ENCODE results near the gene TSPEAR. TPM values are rescaled to one million over a fixed set of nuclear protein-coding genes. Genes with fewer than 3 reads are reported as not detected.
A peak's percentile ranks its signal among the peaks of the same experiment; 100 is the strongest.

Gene TSPEAR
- total RNA-seq, 1 donor from 2014 or later: not detected

DNA sequence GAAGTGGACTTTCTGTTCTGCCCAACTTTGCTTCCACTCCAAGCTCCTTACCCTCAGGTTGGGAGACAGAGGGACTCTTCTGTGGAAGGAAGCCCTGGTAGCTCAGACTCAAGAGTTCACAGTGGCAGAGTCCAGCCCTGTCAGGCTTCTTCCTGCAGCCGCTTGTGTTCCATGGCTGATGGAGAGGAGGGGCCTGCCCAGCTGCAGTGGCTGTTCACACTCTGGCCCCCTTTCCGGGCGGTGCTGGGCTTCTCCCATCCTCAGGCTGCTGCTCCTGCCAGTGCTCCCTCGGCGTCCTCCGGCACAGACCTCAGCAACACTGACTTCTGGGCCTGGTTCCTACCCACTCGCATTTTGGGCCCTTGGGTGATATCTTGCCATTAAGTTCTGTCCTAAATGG, 175.4 kb downstream of the TSPEAR start:
- Mint-ChIP-seq H3K27me3 (no peaks in the 10 kb centered on the region), H3K36me3 (ENCODE audit: insufficient read depth) (no peaks in the 10 kb centered on the region)
- DNase-seq (ENCODE audit: low spot score, unreplicated experiment): no peak

DNA sequence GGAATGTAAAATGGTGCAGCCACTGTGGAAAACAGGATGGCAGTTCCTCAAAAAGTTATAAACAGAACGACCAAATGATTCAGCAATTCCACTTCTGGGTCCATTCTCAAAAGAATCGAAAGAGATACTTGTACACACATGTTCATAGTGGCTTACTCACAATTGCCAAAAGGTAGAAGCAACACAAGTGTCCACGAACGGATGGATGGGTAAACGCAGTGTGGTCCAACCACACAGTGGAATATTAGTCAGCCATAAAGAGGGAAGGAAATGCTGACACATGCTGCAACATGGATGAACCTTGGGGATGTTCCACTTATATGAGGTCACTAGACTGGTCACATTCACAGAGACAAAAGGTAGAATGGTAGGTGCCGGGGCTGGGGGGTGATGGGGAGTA, 176.7 kb downstream of the TSPEAR start:
- no peak for DNase-seq (ENCODE audit: low spot score, unreplicated experiment)
- H3K4me3 Mint-ChIP-seq (ENCODE audit: low read depth): no peak overlapping the region
- H3K27me3 Mint-ChIP-seq: peaks cover 4% of the 10 kb centered on the region
- H3K4me1 Mint-ChIP-seq (ENCODE audit: low read depth): no peaks in the 10 kb centered on the region
- peak overlapping the region; percentile 59 for H3K27ac Mint-ChIP-seq
- TF ChIP-seq, protein P1, sequence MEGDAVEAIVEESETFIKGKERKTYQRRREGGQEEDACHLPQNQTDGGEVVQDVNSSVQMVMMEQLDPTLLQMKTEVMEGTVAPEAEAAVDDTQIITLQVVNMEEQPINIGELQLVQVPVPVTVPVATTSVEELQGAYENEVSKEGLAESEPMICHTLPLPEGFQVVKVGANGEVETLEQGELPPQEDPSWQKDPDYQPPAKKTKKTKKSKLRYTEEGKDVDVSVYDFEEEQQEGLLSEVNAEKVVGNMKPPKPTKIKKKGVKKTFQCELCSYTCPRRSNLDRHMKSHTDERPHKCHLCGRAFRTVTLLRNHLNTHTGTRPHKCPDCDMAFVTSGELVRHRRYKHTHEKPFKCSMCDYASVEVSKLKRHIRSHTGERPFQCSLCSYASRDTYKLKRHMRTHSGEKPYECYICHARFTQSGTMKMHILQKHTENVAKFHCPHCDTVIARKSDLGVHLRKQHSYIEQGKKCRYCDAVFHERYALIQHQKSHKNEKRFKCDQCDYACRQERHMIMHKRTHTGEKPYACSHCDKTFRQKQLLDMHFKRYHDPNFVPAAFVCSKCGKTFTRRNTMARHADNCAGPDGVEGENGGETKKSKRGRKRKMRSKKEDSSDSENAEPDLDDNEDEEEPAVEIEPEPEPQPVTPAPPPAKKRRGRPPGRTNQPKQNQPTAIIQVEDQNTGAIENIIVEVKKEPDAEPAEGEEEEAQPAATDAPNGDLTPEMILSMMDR (IDR thresholded peaks at IDR 0.05; ENCODE audit: unreplicated experiment): no peak
- H3K36me3 Mint-ChIP-seq (ENCODE audit: insufficient read depth): no peaks in the 10 kb centered on the region
- no peaks in the 10 kb centered on the region for H3K9me3 Mint-ChIP-seq (ENCODE audit: low read depth)

More for the DNA sequence above, 175.4 kb downstream of the TSPEAR start:
- H3K4me3 Mint-ChIP-seq (ENCODE audit: low read depth): no peak overlapping the region
- H3K4me1 Mint-ChIP-seq (ENCODE audit: low read depth): no peaks in the 10 kb centered on the region
- TF ChIP-seq, protein P1 (IDR thresholded peaks at IDR 0.05; ENCODE audit: unreplicated experiment): no peak
- no peak overlapping the region for H3K27ac Mint-ChIP-seq
- H3K9me3 Mint-ChIP-seq (ENCODE audit: low read depth): no peaks in the 10 kb centered on the region

DNA sequence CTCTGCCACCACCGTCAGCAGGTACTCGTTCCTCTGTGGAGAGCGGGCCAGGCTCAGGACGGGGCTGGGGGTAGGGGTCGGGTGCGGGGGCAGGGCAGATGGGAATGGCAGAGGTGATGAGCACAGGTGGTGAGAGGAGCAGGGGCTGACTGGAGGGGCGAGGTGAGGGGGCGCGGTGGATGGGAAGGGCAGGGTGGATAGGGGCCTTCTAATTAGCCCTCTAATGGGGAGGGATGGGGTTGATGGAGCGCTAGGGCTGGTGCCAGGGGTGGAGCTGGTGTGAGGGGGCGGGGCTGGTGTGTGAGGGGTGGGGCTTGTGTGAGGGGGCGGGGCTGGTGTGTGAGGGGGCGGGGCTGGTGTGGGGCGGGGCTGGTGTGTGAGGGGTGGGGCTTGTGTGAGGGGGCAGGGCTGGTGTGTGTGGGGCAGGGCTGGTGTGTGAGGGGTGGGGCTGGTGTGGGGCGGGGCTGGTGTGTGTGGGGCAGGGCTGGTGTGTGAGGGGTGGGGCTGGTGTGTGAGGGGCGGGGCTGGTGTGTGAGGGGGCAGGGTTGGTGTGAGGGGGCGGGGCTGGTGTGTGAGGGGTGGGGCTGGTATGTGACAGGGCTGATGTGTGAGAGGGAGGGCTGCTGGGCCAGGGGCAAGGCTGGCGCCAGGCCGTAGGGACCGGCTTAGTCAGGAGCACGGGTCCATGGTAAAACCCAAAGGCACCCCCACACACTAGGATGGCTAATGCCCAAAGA, 177.3 kb downstream of the TSPEAR start:
- Mint-ChIP-seq H3K36me3 (ENCODE audit: insufficient read depth) (no peaks in the 10 kb centered on the region), H3K27ac (no peak overlapping the region)
- DNase-seq (ENCODE audit: low spot score, unreplicated experiment): no peak

DNA sequence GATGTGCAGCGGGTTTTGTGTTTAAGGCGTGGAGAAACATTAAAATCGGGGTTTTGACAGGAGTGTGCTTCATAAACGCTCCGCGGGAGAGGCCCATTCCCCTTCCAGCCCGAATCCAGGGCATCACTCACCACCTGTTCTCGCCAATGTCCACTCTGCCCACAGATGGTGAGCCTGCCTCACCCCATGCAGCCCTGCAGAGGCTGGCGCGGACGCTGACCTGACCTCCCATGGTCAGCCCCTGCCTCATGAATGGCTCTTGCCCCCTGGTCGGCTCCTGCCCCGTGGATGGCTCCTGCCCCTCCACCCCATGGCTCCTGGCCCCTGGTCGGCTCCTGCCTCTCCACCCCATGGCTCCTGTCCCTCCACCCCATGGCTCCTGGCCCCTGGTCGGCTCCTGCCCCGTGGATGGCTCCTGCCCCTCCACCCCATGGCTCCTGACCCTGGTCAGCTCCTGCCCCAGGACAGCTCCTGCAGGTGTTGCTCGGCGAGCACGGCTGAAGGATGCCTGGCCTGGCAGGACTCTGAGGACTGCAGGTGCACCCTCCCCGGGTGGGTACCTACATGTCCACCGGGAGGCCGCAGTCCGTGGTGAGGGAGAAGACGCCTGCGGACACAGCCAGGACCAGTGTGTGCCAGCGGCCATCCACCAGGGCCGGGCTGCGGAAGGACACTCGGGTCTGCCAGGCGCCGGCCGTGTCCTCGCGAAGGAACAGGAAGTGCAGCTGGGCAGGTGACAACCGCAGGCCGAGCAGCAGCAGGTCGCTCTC, 178.1 kb downstream of the TSPEAR start:
- Mint-ChIP-seq H3K9me3 (ENCODE audit: low read depth) (no peaks in the 10 kb centered on the region), H3K27ac (no peak overlapping the region), H3K4me3 (ENCODE audit: low read depth) (no peak overlapping the region), H3K4me1 (ENCODE audit: low read depth) (no peaks in the 10 kb centered on the region), H3K36me3 (ENCODE audit: insufficient read depth) (no peaks in the 10 kb centered on the region), H3K27me3 (peaks cover 4% of the 10 kb centered on the region)
- TF ChIP-seq, protein P1 (IDR thresholded peaks at IDR 0.05; ENCODE audit: unreplicated experiment): no peak
- no peak for DNase-seq (ENCODE audit: low spot score, unreplicated experiment)

More for the DNA sequence above, 177.3 kb downstream of the TSPEAR start:
- TF ChIP-seq, protein P1 (IDR thresholded peaks at IDR 0.05; ENCODE audit: unreplicated experiment): no peak
- Mint-ChIP-seq H3K4me1 (ENCODE audit: low read depth) (no peaks in the 10 kb centered on the region), H3K27me3 (peaks cover 4% of the 10 kb centered on the region), H3K4me3 (ENCODE audit: low read depth) (no peak overlapping the region), H3K9me3 (ENCODE audit: low read depth) (no peaks in the 10 kb centered on the region)

DNA sequence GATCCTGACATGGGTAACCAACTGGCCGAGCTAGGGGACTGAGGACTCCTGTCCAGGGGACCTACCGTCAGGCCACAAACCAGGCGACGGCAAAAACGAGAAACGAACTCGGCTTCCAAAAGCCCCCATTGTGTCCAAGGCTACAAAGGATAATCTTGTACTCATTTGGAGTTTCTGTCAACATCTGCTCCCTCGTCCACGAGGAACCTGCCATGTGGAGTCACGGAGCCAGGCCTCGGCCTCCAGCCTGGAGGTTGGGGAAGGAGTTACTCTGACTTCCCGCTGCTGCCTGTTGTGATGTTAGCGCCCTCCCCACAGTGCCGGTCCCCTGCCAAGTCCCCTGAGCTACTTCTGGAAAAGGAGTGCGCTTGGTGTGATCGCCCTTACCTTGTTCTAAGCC, 178.7 kb downstream of the TSPEAR start:
- Mint-ChIP-seq H3K36me3 (ENCODE audit: insufficient read depth) (no peaks in the 10 kb centered on the region), H3K27me3 (peaks cover 4% of the 10 kb centered on the region), H3K9me3 (ENCODE audit: low read depth) (no peaks in the 10 kb centered on the region), H3K4me3 (ENCODE audit: low read depth) (no peak overlapping the region), H3K27ac (no peak overlapping the region), H3K4me1 (ENCODE audit: low read depth) (no peaks in the 10 kb centered on the region)
- DNase-seq (ENCODE audit: low spot score, unreplicated experiment): no peak
- TF ChIP-seq, protein P1 (IDR thresholded peaks at IDR 0.05; ENCODE audit: unreplicated experiment): no peak
